Lung (tissue), 11 donors: Measurements from ENCODE around the gene C17orf114.

ENCODE experiments used
- ATAC-seq: fragments of 200-7000 bp; cut with Tn5 transposase; one replicate; pipeline ENCODE4 v1.9.1; 2020; ENCODE audit warnings: moderate number of reproducible peaks; ENCODE audit not compliant: insufficient read depth, low FRiP score
- DNase-seq, 3 donors: peaks; one replicate each; pipeline ENCODE4 v3.0.0-alpha.2; 2013 to 2017
- H3K27ac ChIP-seq, 2 donors: one replicate each; pipeline ENCODE4 v1.5.1; 2013; ENCODE audit warnings: mild to moderate bottlenecking in 2 of 2, moderate library complexity in 2 of 2, control low read depth in 1 of 2, inconsistent platforms in 1 of 2, low read depth in 1 of 2, low read length in 1 of 2
- H3K27me3 ChIP-seq, 3 donors: one replicate each; pipeline ENCODE4 v1.5.1; 2013; ENCODE audit warnings: low read length in 2 of 3; ENCODE audit not compliant: control insufficient read depth in 3 of 3, insufficient read depth in 3 of 3
- H3K36me3 ChIP-seq, 4 donors: one replicate each; pipeline ENCODE4 v1.5.1; 2013; ENCODE audit warnings: low read length in 4 of 4, mild to moderate bottlenecking in 1 of 4, moderate library complexity in 1 of 4; ENCODE audit not compliant: control insufficient read depth in 4 of 4, insufficient read depth in 4 of 4
- H3K4me1 ChIP-seq, 5 donors: one replicate each; pipeline ENCODE4 v1.5.1; 2013; ENCODE audit warnings: low read length in 5 of 5, mild to moderate bottlenecking in 2 of 5, moderate library complexity in 1 of 5; ENCODE audit not compliant: control insufficient read depth in 5 of 5, insufficient read depth in 5 of 5
- H3K4me3 ChIP-seq: one replicate; pipeline ENCODE4 v1.5.1; 2013; ENCODE audit warnings: mild to moderate bottlenecking, control low read depth, moderate library complexity
- H3K9ac ChIP-seq, 2 donors: one replicate each; pipeline ENCODE4 v1.5.1; 2013; ENCODE audit warnings: low read length in 2 of 2, control low read depth in 1 of 2; ENCODE audit not compliant: insufficient read depth in 1 of 2
- H3K9me3 ChIP-seq, 4 donors: one replicate each; pipeline ENCODE4 v1.5.1; 2013; ENCODE audit warnings: low read length in 3 of 4, mild to moderate bottlenecking in 1 of 4, moderate library complexity in 1 of 4; ENCODE audit not compliant: control insufficient read depth in 4 of 4, insufficient read depth in 3 of 4
- WGBS, 2 donors: extraction: QIAGEN DNeasy Blood & Tissue Kit; methylation state at CpG; one replicate each; pipeline ENCODE4 v1.1.7; 2013; 5-methylcytosine and 5-hydroxymethylcytosine counted together
- TF ChIP-seq, protein P1 (sequence below): IDR thresholded peaks from 2 replicates; pipeline ENCODE4 v1.5.1; 2012; ENCODE audit warnings: mild to moderate bottlenecking; ENCODE audit errors: control extremely low read depth, extremely low read depth
- donor health status: control.
- donor health status: control.
- donor health status: Bipolar disorder and iron deficiency.
- donor health status: healthy.
- donor health status: DM: yes; HTN: yes; CAD: no.

C17orf114 gene

DNA sequence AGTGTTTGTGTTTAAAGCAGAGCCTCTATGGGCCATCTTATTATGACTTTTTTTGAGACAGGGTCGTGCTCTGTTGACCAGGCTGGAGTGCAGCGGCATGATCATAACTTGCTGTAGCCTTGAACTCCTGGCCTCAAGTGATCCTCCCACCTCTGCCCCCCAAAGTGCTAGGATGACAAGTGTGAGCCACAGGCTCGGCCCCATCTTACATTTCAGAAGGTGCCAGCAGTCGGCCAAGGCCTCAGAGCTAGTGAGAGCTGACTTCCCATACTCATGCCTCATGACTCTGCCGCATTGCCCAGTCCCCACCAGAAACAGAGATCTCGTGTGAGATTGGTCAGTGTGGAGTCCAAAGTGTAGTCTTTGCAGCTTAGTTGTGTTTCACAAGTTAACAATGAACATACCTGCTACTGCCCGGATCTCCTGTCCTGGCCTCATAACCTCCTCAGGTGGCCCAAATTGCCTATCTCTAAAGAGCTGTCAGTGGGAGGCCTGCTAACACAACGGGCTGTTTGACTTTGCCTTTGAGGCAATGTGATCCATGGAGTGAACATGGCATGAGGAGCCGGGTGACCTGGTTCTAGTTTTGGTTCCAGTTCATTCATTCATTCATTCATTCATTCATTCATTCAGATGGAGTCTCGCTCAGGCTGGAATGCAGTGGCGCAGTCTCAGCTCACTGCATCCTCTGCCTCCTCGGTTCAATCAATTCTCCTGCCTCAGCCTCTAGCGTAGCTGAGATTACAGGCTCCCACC is 44.7 kb upstream of the C17orf114 start:
- ATAC-seq, result no peak
- TF ChIP-seq, protein P1, sequence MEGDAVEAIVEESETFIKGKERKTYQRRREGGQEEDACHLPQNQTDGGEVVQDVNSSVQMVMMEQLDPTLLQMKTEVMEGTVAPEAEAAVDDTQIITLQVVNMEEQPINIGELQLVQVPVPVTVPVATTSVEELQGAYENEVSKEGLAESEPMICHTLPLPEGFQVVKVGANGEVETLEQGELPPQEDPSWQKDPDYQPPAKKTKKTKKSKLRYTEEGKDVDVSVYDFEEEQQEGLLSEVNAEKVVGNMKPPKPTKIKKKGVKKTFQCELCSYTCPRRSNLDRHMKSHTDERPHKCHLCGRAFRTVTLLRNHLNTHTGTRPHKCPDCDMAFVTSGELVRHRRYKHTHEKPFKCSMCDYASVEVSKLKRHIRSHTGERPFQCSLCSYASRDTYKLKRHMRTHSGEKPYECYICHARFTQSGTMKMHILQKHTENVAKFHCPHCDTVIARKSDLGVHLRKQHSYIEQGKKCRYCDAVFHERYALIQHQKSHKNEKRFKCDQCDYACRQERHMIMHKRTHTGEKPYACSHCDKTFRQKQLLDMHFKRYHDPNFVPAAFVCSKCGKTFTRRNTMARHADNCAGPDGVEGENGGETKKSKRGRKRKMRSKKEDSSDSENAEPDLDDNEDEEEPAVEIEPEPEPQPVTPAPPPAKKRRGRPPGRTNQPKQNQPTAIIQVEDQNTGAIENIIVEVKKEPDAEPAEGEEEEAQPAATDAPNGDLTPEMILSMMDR, result no peak
- no peak overlapping the region for H3K4me3 ChIP-seq
- no peak overlapping the region for H3K9ac ChIP-seq
- no peak overlapping the region for H3K27ac ChIP-seq
- H3K9me3 ChIP-seq, result no peaks in the 10 kb centered on the region
- 84 to 89% methylated on average over 13 of the region's 13 CpGs for WGBS, 2 donors
- H3K27me3 ChIP-seq, result no peaks in the 10 kb centered on the region
- peaks cover 0 to 9% (median 1%) of the 10 kb centered on the region in 4 donors for H3K36me3 ChIP-seq
- no peak for DNase-seq
- peaks cover 0 to 22% (median 0%) of the 10 kb centered on the region in 5 donors for H3K4me1 ChIP-seq

DNA sequence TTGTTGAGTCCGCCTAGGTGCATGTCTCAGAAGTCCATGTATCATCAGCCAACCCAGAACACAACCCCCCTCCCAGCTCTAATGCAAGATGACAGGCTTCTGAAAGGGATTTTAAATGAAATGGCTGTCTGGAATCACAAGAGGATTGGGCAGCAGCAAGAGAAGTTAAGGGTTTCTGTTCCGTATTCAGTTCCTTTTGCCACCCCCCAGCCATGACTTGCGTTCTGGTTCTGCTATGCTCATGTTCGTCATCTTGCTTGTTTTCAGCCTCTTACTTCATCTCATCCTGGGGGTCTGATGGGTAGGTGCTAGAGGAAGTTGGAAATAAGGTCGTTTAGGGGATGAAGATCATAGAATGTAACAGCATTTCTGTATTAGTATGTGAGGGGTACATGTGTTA is 43.0 kb upstream of the C17orf114 start:
- Histone ChIP-seq H3K27me3 (no peaks in the 10 kb centered on the region), H3K4me1 (peaks cover 0 to 24% (median 0%) of the 10 kb centered on the region in 5 donors), H3K4me3 (no peak overlapping the region), H3K9ac (no peak overlapping the region), H3K9me3 (no peaks in the 10 kb centered on the region), H3K27ac (peak overlapping the region in 1 of 2 donors; percentile 8), H3K36me3 (peaks cover 0 to 9% (median 1%) of the 10 kb centered on the region in 4 donors)
- WGBS, 2 donors, result 52 to 75% methylated on average over 5 of the region's 5 CpGs
- DNase-seq, result no peak
- ATAC-seq, result no peak
- TF ChIP-seq, protein P1, result no peak

DNA sequence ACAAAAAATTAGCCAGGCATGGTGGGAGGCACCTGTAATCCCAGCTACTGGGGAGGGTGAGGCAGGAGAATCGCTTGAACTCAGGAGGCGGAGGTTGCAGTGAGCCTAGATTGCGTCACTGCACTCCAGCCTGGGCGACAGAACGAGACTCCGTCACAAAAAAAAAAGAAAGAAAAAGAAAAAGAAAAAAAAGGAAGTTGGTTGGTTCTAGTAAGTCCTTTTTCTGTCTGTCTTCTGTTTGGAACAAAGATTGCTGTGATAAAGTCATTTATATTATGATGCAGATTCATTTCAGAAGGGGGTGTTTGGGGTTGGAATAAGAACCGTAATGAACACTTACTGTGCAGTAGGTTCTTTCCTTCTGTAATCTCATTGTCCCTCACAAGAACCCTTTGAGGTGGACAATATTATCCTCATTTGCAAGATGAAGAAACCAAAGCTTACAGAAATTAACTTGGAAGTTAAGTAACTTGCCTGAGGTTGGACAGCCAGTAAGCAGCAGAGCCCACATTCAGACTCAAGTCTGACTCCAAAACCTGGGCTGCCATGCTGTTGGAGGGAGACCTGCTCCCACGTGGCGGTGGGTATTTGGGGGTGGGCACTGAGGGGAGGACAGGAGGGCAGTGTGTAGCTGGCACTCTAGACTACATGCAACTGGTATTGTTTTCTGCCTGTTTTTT is 41.3 kb upstream of the C17orf114 start:
- Histone ChIP-seq H3K4me3 (no peak overlapping the region), H3K9ac (no peak overlapping the region), H3K27me3 (no peaks in the 10 kb centered on the region), H3K4me1 (peaks cover 0 to 16% (median 3%) of the 10 kb centered on the region in 5 donors), H3K9me3 (no peaks in the 10 kb centered on the region), H3K36me3 (peaks cover 0 to 9% (median 1%) of the 10 kb centered on the region in 4 donors), H3K27ac (no peak overlapping the region)
- WGBS, 2 donors, result 31 to 60% methylated on average over 9 of the region's 9 CpGs
- ATAC-seq, result no peak
- DNase-seq, result no peak
- TF ChIP-seq, protein P1, result no peak
